HG03066 (cell line): ENCODE measurements around the gene VGLL2.

Experiments
- ATAC-seq: cut with Tn5 transposase; IDR thresholded peaks from one replicate; pipeline ENCODE4 v1.9.1; 2021; ENCODE audit warnings: low read depth; ENCODE audit not compliant: unreplicated experiment

VGLL2 gene

GRCh38 chr6:117311726-117312125 lies 46.4 kb downstream of the VGLL2 start:
- ATAC-seq, result no peak

GRCh38 chr6:117317261-117317660 lies 51.9 kb downstream of the VGLL2 start:
- no peak for ATAC-seq
